Measurements from ENCODE around the gene IVNS1ABP. TPM values are rescaled to one million over a fixed set of nuclear protein-coding genes. Genes with fewer than 3 reads are reported as not detected.
A peak's percentile ranks its signal among the peaks of the same experiment; 100 is the strongest.

IVNS1ABP gene
- total and polyA plus RNA-seq, 9 of the 15 experiments (the other 6 are each of a cell fraction or from before 2014, with no cell fraction given), result 30.6 to 126 (median 77.7) TPM

GRCh38 chr1:185348296-185348695 is 31.3 kb upstream of the IVNS1ABP start:
- in situ Hi-C loops (cut with MboI), result no loop called here

DNA sequence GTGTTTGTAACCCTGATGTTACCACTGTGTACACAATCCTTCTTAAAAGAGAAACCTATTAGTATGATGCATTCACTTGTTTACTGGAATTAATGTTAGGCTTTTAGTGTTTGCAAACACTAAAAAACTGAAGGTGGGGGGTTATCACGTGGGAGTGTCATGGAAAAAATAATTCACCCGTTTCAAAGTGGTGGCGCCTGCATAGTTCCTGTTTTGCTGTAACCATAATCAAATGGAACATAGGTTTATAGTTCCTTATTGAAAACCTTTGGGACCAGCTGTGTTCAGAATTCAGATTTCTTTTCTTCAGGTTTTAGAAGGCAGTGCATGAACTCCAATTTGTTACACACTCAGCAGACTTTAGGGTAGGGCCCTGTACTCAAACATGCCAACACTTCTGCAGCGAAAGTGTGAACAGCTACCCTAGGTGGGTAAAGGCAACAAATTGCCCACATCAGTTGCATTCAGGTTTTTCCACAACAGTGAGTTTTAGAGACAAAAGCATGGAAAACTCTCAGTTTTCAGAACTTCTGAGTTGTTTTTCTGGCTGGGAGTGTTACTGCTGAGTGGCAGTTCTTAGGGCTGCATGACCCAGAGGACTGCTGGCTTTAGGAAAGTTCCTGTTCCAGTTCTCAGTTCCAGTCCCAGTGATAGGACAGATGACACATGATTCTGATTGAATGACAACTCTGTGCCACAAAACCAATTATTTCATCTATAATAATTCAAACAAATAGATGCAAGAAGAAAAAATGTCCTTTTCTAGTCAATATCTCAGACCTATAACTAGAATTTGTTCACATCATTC is 29.1 kb upstream of the IVNS1ABP start:
- CTCF ChIA-PET (ENCODE audit: low intra/inter-chr PET ratio), result no interaction called here
- no peak overlapping the region for H3K9ac ChIP-seq (ENCODE audit: insufficient read depth in 1 of 2, low read depth in 2 of 2, low read length in 2 of 2)
- no peak overlapping the region for H3K27ac ChIP-seq (ENCODE audit: extremely low read depth, low read depth, low read length)
- intact Hi-C loops (cut with micrococcal nuclease) (no loop called here), in situ Hi-C loops (cut with MboI) (no loop called here)
- H3K4me1 ChIP-seq (replicated peaks in 1 of 2; ENCODE audit: control insufficient read depth in 2 of 2, insufficient read depth in 2 of 2, low read length in 2 of 2), result no peaks in the 10 kb centered on the region
- no peaks in the 10 kb centered on the region for H4K20me1 ChIP-seq (replicated peaks; ENCODE audit: control insufficient read depth, insufficient read depth, low read length)
- peak overlapping the region; percentile 16; the same call in 1 of the 2 replicates for H2AFZ ChIP-seq (ENCODE audit: low read depth, low read length)
- no TSS peak for BruUV-seq (replicated peaks)
- H3K9me1 ChIP-seq (ENCODE audit: control insufficient read depth, insufficient read depth, low read length), result no peaks in the 10 kb centered on the region
- POLR2A ChIA-PET, result interaction anchor here (0.5 to 1.4 kb wide), 3 partner anchors 9 to 19 kb away, joined by 3 to 4 read pairs (median 4); no protein-coding TSS in a partner anchor
- no peaks in the 10 kb centered on the region for H3K27me3 ChIP-seq (ENCODE audit: control insufficient read depth in 2 of 2, insufficient read depth in 2 of 2, low read length in 2 of 2)
- no peaks in the 10 kb centered on the region for H3K9me3 ChIP-seq (replicated peaks; ENCODE audit: control insufficient read depth, insufficient read depth, low read depth, low read length)
- peak; percentile 6 for FAIRE-seq
- 27% methylated on average over 4 of the region's 4 CpGs for WGBS (ENCODE audit: insufficient coverage, low coverage, missing lambda C conversion rate)
- ATAC-seq, result peak; percentile 26; the same call in 2 of the 3 replicates
- H3K4me3 ChIP-seq, result no peak overlapping the region
- no peak for DNase-seq (ENCODE audit: extremely low read depth in 1 of 4, low spot score in 3 of 4)
- H3K79me2 ChIP-seq (ENCODE audit: control insufficient read depth, insufficient read depth, low read length), result no peaks in the 10 kb centered on the region
- TF ChIP-seq FOXA3 (CRISPR knock-in tag; conservative IDR thresholded peaks at IDR 0.05 in 1 of 2, IDR thresholded peaks at IDR 0.05 in 1 of 2) (0 out of 4 replicates have a peak, but pooled peaks of 1 of the 2 experiments have one; percentile 24), MAFK (IDR thresholded peaks at IDR 0.05; ENCODE audit: low read length) (no peak), CSDE1 (IDR thresholded peaks at IDR 0.05) (no peak), FOXJ2 (tag; IDR thresholded peaks at IDR 0.05) (0 out of 2 replicates have a peak, but pooled peaks have one; percentile 33), FOSL1 (tag; conservative IDR thresholded peaks at IDR 0.05) (peak; percentile 56), ZNF384 (IDR thresholded peaks at IDR 0.05; ENCODE audit: low read depth, low read length) (no peak), ZNF174 (CRISPR knock-in tag; IDR thresholded peaks at IDR 0.05) (no peak), MAFG (tag; conservative IDR thresholded peaks at IDR 0.05) (no peak), JUND (IDR thresholded peaks at IDR 0.05; ENCODE audit: borderline replicate concordance, low read depth, low read length) (no peak), JUND (tag; IDR thresholded peaks at IDR 0.05; ENCODE audit: borderline replicate concordance, low read depth, low read length) (0 out of 3 replicates have a peak, but pooled peaks have one; percentile 29), PCBP1 (IDR thresholded peaks at IDR 0.05; ENCODE audit: low read depth, low read length, poor library complexity, severe bottlenecking) (no peak)
- TF ChIP-seq, protein P1, sequence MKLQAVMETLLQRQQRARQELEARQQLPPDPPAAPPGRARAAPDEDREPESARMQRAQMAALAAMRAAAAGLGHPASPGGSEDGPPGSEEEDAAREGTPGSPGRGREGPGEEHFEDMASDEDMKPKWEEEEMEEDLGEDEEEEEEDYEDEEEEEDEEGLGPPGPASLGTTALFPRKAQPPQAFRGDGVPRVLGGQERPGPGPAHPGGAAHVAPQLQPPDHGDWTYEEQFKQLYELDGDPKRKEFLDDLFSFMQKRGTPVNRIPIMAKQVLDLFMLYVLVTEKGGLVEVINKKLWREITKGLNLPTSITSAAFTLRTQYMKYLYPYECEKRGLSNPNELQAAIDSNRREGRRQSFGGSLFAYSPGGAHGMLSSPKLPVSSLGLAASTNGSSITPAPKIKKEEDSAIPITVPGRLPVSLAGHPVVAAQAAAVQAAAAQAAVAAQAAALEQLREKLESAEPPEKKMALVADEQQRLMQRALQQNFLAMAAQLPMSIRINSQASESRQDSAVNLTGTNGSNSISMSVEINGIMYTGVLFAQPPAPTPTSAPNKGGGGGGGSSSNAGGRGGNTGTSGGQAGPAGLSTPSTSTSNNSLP (IDR thresholded peaks at IDR 0.05; ENCODE audit: borderline replicate concordance, low read depth, low read length), result no peak
- H3K4me2 ChIP-seq (ENCODE audit: insufficient read depth, low read length), result no peak overlapping the region
- H3K36me3 ChIP-seq (ENCODE audit: control insufficient read depth, insufficient read depth, low read length), result no peaks in the 10 kb centered on the region

More at GRCh38 chr1:185348296-185348695, 31.3 kb upstream of the IVNS1ABP start:
- intact Hi-C loops (cut with micrococcal nuclease), result no loop called here
- CTCF ChIA-PET (ENCODE audit: low intra/inter-chr PET ratio), result no interaction called here
- DNase-seq (ENCODE audit: extremely low read depth in 1 of 4, low spot score in 3 of 4), result no peak
- TF ChIP-seq TAF9B (IDR thresholded peaks at IDR 0.05; ENCODE audit: partially characterized antibody) (no peak), ZEB2 (IDR thresholded peaks at IDR 0.05) (no peak), PHTF2 (CRISPR knock-in tag; IDR thresholded peaks at IDR 0.05) (no peak), RBM22 (IDR thresholded peaks at IDR 0.05; ENCODE audit: low read depth, low read length, poor library complexity, severe bottlenecking) (no peak), EGR1 (conservative IDR thresholded peaks at IDR 0.05) (no peak)
- no peak overlapping the region for H3K4me2 ChIP-seq (ENCODE audit: insufficient read depth, low read length)
- no peak overlapping the region for H3K9ac ChIP-seq (ENCODE audit: insufficient read depth in 1 of 2, low read depth in 2 of 2, low read length in 2 of 2)
- POLR2A ChIA-PET, result interaction anchor here (1.4 kb wide), 1 partner anchor 35 kb away, joined by 3 read pairs; no protein-coding TSS in a partner anchor
- no peaks in the 10 kb centered on the region for H3K9me3 ChIP-seq (replicated peaks; ENCODE audit: control insufficient read depth, insufficient read depth, low read depth, low read length)
- H3K36me3 ChIP-seq (ENCODE audit: control insufficient read depth, insufficient read depth, low read length), result no peaks in the 10 kb centered on the region
- no peak for ATAC-seq
- H3K4me1 ChIP-seq (replicated peaks in 1 of 2; ENCODE audit: control insufficient read depth in 2 of 2, insufficient read depth in 2 of 2, low read length in 2 of 2), result no peaks in the 10 kb centered on the region
- no peak overlapping the region for H3K4me3 ChIP-seq
- H4K20me1 ChIP-seq (replicated peaks; ENCODE audit: control insufficient read depth, insufficient read depth, low read length), result no peaks in the 10 kb centered on the region
- H2AFZ ChIP-seq (ENCODE audit: low read depth, low read length), result no peak overlapping the region
- FAIRE-seq, result no peak
- H3K9me1 ChIP-seq (ENCODE audit: control insufficient read depth, insufficient read depth, low read length), result no peaks in the 10 kb centered on the region
- BruUV-seq (replicated peaks), result no TSS peak
- H3K27me3 ChIP-seq (ENCODE audit: control insufficient read depth in 2 of 2, insufficient read depth in 2 of 2, low read length in 2 of 2), result no peaks in the 10 kb centered on the region
- 35% methylated on average over 1 of the region's 1 CpG for WGBS (ENCODE audit: insufficient coverage, low coverage, missing lambda C conversion rate)
- no peaks in the 10 kb centered on the region for H3K79me2 ChIP-seq (ENCODE audit: control insufficient read depth, insufficient read depth, low read length)
- H3K27ac ChIP-seq (ENCODE audit: extremely low read depth, low read depth, low read length), result no peak overlapping the region
